Hematopoietic multipotent progenitor cell treated with erythropoietin and hydrocortisone succinate and interleukin-3 and kit ligand, for 17 days (in vitro differentiated cells): ENCODE results near the gene DOCK9.

Source experiments
- DNase-seq: peaks from one replicate; pipeline ENCODE4 v3.0.0-alpha.2; 2015; ENCODE audit warnings: low spot score

The DOCK9 gene

DNA sequence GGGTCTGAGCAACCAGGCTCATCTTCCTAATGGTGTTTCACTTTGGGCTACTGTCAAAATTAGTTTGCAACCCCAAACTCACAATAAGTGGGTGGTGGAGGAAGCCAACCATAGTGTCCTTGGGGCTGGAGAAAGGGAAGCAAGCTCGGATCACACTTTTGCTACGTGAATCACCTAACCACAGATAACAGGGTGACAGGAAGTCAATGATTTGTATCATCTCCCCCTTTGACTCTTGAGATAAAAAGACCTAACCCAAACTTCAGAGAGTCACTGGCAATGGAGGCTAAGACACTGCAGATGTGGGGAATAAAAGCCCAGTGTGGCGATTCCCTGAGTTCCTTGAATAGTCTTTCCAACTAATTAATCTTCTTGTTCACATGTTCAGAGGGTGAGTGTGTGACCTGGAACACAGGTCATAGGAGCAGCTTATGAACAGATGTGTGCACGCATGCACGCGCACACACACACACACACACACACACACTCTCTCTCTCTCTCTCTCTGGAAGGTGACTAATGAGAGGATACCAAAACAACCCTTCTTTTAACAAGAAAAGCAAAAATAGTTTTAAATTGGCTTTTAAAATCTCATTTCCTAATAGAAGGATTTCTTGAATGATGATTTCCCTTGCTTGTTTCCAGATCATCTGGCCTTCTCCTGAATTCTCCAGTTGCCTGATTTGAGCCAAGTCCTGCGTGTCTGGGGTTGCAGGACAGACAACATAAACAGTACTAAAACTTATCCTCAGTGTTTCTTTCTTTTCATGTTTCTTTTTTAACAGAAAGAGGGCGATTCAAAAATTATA is 21.2 kb upstream of the DOCK9 start:
- DNase-seq, result no peak

DNA sequence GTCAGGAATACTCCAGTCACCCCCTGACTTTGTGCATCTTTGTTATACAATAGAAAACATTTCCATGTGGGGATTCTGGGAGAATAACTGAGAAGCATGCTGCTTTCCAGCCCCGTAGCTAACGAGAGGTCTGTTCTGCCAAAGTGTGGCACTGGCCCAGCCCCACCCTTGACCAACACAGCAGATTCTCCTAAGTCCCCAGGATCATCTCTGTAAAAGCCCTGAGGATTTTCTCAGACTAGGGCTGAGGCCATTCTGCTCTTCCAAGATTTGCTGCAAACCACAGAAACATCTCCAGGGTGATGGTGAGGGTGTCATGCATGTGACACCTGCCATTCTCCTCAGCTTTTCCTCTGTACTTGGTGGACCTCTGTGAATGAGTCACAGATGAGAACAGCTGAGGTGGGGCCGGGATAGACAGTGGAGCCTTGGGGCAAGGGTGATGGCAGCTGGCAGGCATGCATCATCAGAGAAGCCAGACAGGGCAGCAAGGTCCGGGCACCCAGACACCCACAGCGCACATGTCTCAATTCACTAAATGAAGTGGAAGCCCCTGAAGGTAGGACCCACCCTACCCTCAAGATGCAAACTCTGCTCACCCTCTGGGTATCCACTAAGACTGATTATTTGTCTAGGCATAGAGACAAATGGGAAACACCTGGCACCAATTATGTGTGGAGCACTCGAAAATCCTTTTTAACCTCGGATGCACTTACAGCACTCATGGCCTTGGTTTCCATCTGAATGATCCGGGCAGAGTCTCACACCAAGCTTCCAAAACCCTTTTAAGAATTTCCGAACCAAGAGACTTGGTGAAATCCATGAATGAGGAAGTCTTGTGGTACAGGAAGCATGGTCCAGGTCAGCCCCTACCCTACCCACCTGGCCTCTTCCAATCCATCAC is 20.1 kb upstream of the DOCK9 start:
- no peak for DNase-seq

DNA sequence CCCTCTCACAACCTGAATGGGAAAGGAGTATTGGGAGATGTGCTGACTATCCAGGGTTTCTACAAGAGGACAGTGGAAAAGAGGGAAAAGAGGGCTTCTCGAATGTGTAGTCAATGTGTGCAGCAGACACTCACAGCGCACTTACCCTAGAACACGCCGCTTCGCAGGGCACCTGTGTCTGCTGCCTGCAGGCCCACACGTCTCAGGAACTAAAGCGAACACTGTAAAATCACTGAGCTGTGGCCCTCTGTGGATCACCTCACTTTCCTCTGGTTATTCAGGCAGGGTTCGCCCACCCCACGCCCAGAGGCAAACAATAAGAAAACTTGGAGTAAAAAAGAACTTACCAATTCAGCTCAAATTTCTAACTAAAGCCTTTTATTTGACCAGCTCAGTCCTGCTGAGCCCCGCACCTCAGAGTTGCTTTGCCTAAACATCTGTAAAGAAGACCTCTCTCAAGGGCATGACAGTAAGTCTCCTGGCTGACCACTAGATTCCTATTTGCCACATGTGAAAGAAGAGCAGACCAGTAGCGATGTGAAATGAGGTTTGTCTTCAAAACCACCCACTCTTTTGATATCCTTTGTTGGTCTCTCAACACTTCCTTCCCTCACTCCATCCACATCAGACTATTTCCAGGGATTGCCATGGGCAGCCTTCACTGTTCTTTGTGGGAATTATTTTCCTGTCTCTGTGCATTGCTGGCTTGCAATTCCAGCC is 19.3 kb upstream of the DOCK9 start:
- no peak for DNase-seq

DNA sequence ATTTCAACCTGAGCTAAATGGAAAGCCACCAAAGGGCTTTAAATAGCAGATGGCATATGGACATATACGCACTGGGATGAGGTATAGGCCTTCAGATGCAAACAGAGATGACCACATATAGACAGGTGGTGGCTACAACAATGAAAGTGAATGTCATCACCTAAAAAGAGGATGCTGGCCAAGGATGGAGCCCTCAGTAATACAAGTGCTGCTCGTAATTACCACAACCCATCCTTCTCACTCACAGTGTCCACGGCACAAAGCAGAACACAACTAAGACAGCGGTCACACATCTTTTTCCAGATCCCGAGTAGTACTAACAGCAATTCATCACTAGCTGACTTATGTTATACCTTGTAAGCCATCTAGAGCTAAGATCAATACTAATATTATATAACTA is 18.2 kb upstream of the DOCK9 start:
- no peak for DNase-seq

DNA sequence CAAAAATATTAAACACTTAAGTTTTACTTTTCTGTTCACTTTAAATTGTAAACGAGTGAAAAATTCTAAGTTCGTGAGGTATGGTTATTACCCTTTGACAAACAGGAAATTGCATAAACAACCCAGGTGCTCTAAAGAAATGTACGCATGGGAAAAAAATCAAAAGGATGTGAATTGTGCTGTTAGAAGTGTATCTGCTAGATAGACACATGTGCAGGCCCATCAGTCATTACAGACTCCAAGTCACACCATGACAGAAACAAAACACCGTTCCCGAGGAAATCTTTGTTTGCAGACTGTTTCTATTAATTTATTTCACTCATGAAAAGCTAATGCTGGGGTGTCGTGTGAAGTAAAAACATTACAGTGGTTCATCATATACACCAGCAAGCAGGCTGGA is 17.0 kb upstream of the DOCK9 start:
- no peak for DNase-seq

DNA sequence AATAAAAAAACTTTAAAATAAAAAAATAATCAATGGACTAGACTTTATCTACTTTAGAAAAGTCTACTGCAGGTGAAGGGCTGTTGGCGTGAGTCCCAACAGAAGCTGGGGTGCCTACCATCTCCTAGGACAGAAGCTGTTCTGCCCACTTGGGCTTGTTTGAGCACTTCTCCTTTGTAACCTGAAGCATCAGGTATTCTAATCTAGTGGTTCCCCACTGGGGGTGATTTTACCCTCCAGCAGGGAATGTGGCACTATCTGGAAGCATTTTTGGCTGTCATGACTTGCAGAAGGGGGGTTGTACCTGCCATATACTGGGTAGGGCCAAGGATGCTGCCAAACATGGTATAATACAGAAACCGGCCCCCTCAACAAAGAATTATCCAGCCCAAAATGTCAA is 16.2 kb upstream of the DOCK9 start:
- DNase-seq, result no peak

DNA sequence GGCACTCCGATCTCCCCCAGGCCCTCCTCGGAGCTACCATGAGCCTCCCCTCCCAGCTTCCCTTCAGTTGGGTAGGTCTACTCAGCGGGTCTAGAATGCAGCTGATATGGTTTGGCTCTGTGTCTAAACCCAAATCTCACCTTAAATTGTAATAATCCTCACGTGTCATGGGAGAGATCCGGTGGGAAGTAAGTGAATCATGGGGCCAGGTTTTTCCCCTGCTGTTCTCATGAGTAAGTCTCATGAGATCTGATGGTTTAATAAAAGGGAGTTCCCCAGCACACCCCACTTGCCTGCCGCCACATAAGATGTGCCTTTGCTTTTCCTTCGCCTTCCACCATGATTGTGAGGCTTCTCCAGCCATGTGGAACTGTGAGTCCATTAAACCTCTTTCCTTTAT is 14.5 kb upstream of the DOCK9 start:
- DNase-seq, result no peak

DNA sequence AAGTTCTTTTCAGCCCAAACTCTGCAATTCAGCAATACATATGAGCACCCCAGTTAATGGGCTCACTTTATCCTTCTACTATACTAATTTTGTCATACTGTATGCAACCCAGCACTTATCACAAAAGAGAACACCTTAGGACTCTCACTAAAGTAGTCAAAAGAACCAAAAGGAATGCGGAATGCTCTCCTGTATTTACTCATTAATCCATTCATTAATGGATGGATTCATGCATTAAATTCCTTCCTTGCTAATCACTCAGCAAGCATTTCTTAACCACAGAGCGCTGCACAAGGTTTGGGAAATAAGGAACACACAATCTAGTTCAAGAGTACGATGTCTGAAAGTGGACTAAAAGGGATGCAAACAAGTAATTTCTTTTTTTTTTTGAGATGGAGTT is 12.8 kb upstream of the DOCK9 start:
- DNase-seq, result no peak

DNA sequence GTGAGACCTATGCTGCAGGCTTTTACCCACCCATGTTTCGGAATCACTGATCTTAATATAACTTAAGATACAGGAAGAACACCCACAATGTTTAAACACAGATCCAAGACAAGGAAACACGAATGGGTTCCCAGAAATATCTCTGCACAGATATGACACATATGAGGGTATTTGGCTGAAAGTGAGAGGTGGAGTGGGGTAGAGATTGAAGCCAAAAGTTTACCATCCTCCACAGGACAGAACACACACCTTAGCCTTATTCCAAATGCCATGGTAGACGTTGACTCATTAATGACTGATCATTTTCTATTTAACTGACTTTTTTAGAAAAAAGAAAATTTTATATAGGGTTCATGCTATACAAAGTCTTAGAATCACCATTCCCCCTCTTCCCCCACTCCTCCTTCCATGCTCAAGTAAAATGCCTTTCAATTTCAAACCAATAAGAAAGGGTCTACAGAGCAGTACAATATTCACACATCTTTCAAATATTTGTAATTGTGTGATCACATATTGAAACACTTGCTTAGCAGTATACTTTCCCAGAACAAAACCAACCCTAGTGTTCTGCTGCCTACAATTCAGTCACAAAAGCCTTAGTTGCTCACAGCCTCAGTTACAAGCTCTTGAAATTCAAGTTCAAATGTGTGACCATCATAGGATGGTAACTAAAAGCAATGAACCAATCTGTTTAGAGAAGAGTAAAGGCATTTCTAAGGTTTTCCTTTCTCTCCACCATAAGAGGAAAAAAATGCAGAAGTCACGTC is 11.8 kb upstream of the DOCK9 start:
- DNase-seq, result no peak

DNA sequence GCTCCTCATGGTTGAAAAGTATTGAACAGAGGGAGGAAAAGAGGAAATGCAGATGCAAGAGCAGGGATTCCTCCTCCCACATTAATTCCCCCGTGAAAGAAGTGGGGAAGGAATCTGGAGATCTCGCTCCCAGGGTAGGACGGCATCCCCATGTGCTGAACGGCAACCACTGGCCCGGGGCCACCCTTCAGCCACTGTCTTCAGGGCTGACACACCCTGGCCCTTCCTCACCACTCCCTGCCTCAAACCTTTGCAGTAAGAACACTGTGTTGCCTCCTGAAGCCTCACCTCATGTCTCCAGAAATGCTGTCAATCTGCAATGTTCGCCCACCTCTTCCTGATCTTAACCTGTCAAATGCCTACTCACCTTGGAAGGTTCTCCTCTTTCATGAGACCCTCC is 10.9 kb upstream of the DOCK9 start:
- DNase-seq, result no peak

DNA sequence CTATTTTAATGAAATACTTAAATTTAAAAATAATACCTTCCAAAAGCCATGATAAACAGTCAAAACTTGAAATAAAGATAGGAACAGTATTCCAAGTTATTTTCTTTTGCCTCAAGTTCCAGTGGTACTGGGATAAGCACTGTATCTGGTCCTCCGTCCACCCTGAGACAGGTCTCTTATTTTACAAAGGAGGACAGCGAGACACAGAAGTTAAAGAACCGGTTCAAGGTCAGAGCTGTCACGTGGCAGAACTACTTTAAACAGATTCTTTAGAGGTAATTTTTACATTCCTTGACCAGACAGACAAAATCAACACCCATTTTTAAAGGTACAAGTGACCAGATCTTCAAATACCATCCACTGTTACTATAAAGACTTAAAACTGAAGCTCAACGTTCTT is 10.4 kb upstream of the DOCK9 start:
- no peak for DNase-seq

DNA sequence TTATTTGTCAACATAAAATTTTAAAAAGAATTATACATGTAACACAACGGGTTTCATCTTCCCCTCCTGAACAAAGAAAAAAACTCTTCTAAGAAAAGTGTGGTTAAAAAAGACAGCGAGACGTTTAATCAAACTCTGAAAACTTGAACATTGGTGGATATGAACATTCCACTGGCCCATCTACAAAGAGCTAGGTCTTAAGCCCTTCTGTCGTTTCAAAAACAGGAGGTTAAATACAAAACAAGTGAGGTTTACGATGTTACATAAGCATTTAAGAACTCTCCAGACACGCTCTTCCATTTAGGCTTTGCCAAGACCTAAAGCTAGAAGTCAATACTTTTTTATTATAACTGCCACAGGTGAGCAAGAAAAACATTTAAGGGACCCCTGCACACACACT is 9.4 kb upstream of the DOCK9 start:
- no peak for DNase-seq

DNA sequence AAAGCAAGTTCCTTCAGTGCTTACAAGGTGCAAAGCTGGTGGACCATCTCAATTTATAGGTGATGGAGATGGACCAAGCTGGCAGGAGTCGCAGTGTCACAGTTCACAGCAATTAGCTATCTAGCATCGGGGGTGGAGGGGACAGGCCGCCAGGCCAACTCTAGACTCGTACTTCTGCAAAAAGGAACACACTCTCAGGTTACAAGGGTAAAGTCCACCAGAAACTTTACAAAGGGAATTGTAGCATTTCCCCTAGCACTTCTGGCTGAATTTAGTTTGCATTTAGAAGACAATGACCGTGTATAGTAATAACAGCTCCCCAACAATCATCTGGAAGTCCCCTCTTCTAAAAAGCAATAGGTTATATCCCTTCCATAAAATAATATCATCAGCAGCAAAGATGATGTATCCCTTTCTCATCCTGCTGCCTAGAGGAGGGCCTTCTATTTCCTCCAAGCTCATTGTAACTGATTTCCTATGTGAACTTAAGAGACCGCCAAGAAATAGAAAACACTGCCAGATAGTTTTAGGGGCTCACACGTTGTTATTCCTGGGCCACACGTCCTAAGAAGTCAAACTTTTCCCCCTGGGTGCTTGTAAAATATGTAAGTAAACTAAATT is 8.5 kb upstream of the DOCK9 start:
- DNase-seq, result no peak

DNA sequence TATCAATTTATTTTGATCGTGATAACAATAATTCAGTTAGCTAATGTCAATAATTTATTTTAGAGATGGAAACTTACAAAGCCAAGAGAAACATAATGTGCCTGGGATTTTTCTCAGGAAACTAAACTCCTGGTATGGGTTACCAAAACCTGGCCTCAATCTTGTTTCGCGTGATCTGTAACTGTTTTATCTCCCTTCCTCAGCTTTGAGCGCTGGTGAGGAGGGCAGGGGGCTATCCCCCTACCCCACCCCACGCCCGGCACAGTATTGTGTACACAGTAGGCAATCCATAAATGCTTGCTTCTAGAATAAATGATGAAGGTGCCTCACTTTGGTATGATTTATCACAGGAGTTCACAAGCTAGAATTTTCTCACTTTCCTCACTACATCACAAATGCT is 7.7 kb upstream of the DOCK9 start:
- no peak for DNase-seq

DNA sequence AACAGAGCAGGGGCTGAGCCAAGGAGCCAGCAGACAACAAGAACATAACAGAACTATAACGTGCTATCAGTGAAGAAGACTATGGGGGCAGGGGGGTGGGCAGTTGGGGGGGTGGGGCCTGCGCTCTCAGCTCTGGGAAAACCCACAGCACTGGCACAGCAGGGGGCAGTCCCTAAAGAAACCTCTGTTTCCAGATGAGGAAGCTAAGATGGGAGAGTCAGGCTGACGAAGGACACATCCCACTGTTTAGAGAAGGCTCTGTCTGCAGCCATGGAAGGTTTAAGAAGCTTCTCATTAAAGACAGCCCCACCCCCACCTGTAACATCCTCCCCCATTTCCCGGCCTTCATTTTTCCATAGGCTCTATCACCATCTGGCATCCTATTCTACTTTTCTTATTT is 7.1 kb upstream of the DOCK9 start:
- DNase-seq, result no peak

DNA sequence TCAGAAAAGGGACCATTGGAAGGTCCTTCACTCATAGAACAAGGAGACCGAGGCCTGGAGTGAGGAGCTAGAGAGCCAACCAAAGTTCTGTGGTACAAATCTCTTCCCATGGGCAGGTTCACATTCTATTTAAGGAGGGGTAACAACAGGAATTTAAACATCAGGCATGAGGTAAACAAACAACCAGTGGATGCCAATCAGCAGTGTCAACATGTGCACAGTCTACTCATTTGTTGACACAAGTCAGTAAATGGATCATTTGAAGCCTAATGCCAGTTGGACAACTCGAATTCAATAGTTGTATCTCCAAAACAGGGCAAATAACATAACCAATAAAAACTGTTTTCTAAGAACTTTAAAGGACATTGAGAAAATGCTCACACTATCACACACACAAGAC is 6.3 kb upstream of the DOCK9 start:
- no peak for DNase-seq

DNA sequence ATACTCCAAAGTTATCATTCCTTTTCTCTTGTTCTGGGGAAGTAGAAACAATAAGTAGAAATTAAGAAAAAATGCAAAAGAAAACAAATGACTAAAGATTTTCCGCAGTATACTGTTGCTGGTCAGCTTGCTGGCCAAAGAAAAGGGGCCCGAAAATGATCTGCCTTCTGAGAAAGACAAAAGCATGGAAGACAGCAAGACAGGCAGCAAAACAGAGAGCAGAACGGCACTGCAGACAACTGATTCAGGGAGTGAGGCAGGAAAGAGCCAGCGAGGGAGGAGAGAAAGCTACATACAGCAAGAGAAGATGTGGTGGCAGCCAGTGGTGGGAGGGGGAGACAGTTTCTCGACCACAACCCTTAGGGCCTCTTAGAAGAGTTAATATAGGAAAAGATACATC is 5.3 kb upstream of the DOCK9 start:
- no peak for DNase-seq

DNA sequence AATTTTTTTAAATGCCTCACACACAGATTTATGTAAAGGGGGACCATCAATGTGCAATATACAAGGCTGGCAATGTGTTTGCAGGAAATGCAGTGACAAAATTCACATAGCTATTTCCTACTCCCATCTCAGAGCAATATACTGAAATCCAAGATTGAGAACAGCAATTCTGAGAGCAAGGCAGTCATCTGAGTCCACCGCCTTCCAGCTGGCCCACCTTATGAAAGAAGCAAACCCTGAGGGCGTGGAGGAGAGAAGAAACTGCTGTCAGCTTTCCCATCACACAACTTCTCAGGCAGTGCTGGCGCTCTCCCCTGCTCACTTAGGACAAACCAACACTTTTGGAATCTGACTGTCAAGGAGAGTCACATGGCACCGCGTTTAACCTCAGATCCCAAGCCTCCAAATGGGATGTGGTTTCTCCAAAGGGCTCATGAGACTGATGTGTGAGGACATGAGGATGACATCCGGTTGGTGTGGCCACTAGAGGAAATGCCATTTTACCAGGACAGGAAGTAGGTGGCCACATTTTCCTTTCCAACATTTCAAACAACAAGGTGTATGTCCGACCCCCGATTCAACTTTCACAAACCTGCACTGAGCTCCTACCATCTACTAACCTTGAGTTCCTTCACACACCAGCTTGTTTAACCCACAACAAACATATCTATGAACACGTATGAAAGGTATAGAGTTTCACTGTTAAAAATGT is 3.7 kb upstream of the DOCK9 start:
- no peak for DNase-seq

DNA sequence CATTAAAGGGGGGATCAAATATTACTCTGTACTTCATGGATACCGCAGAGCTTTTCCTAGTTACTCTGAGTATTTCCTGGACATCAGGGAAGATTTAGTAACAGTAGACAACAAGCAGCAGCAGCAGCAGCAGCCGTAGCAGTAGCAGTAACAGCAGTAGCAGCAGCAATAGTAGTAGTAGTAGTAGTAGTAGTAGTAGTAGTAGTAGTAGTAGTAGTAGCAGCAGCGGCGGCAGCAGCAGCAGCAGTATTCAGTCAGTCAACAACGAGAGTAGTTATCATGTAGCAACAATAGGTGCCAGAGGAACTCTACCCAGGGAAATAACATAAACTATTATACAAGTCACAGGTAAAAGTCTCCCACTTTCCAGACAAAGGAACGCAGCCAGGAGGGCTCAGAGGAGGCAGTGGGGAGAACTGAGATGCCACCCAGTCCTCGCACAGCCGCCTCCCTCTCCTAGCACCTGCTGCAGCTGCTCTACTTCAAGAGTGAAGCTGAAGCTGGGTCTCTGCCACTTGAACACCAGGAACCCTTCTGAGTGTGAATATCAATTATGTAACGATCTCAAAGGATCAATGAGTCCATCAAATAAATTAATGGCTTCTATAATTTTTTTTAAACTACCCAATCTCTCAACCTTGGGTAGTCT is 1.3 kb upstream of the DOCK9 start:
- DNase-seq, result no peak

DNA sequence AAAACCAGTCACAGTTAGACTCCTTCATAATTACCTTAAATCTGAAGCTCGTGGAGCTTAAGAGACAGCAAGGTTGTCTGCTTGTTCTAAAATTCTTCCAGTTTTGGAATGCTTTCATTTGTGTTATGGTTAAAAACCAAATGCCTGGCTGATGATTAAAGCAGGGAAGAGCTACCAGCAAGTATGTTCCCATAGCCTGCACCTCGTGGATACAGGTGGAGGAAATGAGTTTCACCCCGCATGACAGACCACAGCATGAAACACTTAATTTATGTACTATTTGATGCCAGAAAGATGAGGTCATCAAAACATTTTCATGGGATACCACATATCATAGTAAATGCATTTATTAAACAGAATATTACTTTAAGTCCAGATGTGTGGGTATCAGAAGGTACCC is 416 bp upstream of the DOCK9 start:
- no peak for DNase-seq
